T-helper 1 cell treated with Interleukin-12 subunit alpha and Interleukin-12 subunit beta and Interleukin-4 antibody, amounts not matched to agents 30 μg/mL and 1 μg/mL, for 36 hours (primary cell): Measurements from ENCODE around the gene DIPK1C.

Experiments
- H3K27ac Mint-ChIP-seq: one replicate; pipeline ENCODE4 v1.8.0; 2021; ENCODE audit warnings: mild to moderate bottlenecking, mixed read lengths
- H3K27me3 Mint-ChIP-seq: one replicate; pipeline ENCODE4 v1.8.0; 2021; ENCODE audit warnings: low read depth, mixed read lengths
- H3K36me3 Mint-ChIP-seq: one replicate; pipeline ENCODE4 v1.8.0; 2021; ENCODE audit warnings: low read depth, mixed read lengths
- H3K4me1 Mint-ChIP-seq: one replicate; pipeline ENCODE4 v1.8.0; 2021; ENCODE audit warnings: low read depth, mixed read lengths
- H3K4me3 Mint-ChIP-seq: one replicate; pipeline ENCODE4 v1.8.0; 2021; ENCODE audit warnings: mild to moderate bottlenecking, moderate library complexity, mixed read lengths
- H3K9me3 Mint-ChIP-seq: one replicate; pipeline ENCODE4 v1.8.0; 2021; ENCODE audit warnings: mixed read lengths

DIPK1C gene

DNA sequence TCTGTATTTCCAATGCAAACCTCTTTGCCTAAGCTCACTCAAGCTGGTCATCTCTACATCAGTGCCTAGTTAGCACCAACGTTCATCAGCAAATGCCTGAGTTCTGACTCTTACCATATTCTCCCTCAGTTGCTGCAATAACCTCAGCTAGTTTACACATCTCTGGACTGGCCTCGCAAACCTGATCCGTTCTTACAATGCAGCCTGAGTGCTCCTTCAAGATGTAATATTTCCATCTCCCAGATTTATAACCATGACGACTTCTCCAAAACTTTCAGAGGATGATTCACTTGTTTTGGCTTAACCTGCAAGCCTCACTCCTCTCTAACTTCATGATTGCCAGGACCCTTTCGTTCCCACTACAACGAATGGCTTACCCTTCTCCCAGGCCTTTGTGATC, 69.7 kb downstream of the DIPK1C start:
- Mint-ChIP-seq H3K9me3 (no peaks in the 10 kb centered on the region), H3K4me1 (peaks cover 9% of the 10 kb centered on the region), H3K36me3 (no peaks in the 10 kb centered on the region), H3K4me3 (no peak overlapping the region), H3K27me3 (peaks cover 25% of the 10 kb centered on the region), H3K27ac (no peak overlapping the region)
